Lower leg skin (tissue), 3 donors: ENCODE results near the gene ARHGAP44.

Source experiments
- CTCF ChIP-seq, 3 donors: fragments of 450-650 bp; IDR thresholded peaks; one replicate each; pipeline ENCODE4 v1.5.1; 2016; ENCODE audit warnings: antibody characterized with exemption in 3 of 3, mild to moderate bottlenecking in 3 of 3, moderate library complexity in 2 of 3
- POLR2A ChIP-seq, 2 donors: fragments of 450-650 bp; IDR thresholded peaks; one replicate each; pipeline ENCODE4 v1.6.1; 2016 to 2017; ENCODE audit warnings: antibody characterized with exemption in 2 of 2, mild to moderate bottlenecking in 1 of 2, moderate library complexity in 1 of 2

GRCh38 chr17:12979826-12980500, 190.7 kb downstream of the ARHGAP44 start:
- TF ChIP-seq CTCF (IDR thresholded peaks at IDR 0.05) (no peak), POLR2A (IDR thresholded peaks at IDR 0.05) (no peak)
